Daoy (cell line): ENCODE data around the gene GRAP2. TPM values are rescaled to one million over a fixed set of nuclear protein-coding genes. Genes with fewer than 3 reads are reported as not detected.
"Not testable (repeated sequence)": the region's sequence is repeated elsewhere in the genome, so short reads cannot be mapped to it uniquely, and the experiment has no call there.

Experiments
- DNase-seq: peaks from one replicate; pipeline ENCODE4 v3.0.0-alpha.2; 2015; ENCODE audit warnings: low read depth
- total RNA-seq: library from RNA; depleted of rRNA; stranded (reverse); fragments of >200 nt; shearing (Covaris generic); gene quantifications from 2 replicates; pipeline ENCODE4 v1.2.3, GENCODE V29; 2014; rRNA removed

The GRAP2 gene
- total RNA-seq, result 0.11 TPM in 1 of 2 replicates, not detected in the other

DNA sequence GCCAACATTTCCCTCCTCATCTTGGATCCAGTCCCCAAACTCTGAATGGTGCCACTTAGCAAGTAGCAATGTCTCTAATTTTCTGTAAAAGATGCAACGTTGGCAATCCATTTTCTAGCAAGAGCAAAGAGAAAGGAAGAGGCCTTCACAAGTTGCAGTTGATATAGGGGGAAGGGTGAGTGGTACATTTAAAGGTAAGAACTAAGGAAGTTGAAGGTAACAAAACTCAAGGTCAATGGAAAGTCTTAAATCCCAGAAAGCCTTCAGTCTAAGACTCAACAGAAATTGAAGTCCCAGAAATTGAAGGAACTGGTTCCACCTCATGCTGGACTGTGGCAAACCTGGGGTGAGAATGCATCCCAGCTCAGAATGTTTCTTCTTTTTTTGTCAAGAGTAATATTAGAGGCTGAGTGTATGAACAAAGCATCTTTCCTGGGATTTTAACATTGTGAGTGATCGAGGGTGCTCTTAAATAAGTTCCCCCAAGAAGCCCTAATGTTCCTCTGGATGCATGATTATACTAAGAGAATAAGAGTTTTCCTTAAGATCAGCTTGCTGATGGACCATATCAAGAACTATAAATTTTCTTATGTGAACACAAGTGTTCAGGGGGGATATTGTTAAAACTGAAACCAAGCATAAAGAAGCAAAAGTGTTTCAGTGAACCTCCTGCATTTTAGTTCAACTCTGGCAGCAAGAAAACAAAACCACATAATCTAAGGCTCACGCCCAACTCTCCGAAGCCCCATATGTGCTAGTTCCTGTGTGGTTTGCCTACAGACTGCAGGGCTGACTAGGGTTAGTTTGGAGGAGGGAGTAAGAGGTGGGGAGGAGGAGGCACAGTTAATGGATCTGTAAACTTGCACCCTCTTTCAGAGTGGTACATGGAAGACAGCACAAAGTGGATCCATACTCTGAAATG is at the start of gene GRAP2:
Gene GRAP2 (plus strand): TSS at position 779 of the 922 bp plus-strand sequence. CDS start 46,023 bp downstream, outside the sequence.
- DNase-seq, result no peak

- DNase-seq, result no peak
Measured at GRCh38 chr22:39851606-39852315, 49.1 kb upstream of the GRAP2 start.

GRCh38 chr22:39852799-39853198 is 48.1 kb upstream of the GRAP2 start:
- no peak for DNase-seq

DNA sequence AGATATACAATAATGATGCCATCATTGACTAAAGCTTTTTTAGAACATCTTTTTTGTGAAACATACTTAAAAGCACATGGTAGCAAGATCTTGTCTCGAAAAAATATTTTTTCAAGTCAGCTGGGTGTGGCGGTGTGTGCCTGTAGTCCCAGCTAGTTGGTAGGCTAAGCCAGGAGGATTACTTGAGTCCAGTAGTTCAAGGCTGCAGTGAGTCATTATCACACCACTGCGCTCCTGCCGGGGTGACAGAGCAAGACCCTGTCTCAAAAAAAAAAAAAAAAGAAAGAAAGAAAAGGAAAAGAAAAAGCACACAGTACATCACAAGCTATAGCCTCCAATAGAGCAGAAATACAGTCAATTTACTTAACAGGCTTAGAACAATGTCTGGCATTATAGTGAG is 44.3 kb upstream of the GRAP2 start:
- peak; percentile 5 for DNase-seq

DNA sequence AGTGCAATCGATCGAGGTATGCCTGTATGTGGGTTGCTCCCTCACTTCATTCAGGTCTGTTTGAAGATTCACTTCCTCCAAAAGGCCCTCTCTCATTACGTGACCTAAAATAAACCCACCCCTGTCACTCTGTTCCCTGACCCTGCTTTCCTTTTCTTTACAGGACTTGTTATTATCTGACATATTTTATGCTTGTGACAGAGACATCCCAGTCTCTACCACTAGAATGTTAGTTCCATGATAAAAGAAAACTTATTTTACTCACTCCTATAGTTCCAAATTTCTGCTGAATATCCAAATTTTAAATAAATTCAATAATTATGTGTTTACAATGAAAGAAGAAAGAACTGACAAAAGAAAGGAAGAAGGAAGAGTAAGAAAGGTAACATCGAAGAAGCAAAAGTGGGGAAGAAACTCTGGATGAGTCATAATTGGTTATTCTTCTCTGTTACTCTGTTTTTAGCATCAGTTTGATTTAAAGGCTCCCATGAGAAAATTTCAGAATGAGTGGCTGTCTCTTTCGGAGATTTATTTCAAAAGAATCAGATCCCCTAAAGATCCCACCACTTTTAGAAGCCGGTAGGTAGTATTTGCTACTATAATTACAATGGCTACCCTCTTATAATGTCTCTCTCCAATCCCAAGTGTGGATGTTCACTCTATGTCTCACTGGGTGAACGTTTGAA is 40.8 kb upstream of the GRAP2 start:
- DNase-seq, result no peak

GRCh38 chr22:39868741-39869140 is 32.1 kb upstream of the GRAP2 start:
- no peak for DNase-seq

DNA sequence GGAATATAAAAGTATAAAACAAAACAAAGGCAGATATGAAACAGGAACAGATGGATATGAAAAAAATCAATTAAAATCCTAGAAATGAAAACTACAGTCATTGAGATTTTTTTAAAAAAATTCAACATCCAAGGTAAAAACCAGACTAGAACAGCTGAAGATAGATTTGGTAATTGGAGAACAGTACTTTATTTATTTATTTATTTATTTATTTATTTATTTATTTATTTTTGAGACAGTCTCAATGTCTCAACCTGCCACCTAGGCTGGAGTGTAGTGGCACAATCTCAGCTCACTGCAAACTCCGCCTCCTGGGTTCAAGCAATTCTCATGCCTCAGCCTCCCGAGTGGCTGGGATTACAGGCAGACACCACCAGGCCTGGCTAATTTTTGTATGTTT is 31.1 kb upstream of the GRAP2 start:
- not testable (repeated sequence) for DNase-seq

GRCh38 chr22:39871008-39871798 is 29.7 kb upstream of the GRAP2 start:
- DNase-seq, result no peak

GRCh38 chr22:39872548-39872947 is 28.3 kb upstream of the GRAP2 start:
- no peak for DNase-seq

DNA sequence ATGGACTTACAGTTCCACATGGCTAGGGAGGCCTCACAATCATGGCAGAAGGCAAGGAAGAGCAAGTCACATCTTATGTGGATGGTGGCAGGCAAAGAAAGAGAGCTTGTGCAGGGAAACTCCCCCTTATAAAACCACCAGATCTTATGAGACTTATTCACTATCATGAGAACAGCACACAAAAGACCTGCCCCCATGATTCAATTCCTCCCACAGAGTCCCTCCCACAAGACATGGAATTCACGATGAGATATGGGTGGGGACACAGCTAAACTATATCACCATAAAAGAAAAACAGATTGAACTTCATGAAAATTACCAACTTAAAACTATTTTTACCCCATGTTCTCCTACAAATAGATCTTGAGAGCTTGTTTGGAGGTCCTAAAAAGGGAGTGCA is 26.9 kb upstream of the GRAP2 start:
- no peak for DNase-seq

GRCh38 chr22:39875176-39875885 is 25.6 kb upstream of the GRAP2 start:
- DNase-seq, result not testable (repeated sequence)

DNA sequence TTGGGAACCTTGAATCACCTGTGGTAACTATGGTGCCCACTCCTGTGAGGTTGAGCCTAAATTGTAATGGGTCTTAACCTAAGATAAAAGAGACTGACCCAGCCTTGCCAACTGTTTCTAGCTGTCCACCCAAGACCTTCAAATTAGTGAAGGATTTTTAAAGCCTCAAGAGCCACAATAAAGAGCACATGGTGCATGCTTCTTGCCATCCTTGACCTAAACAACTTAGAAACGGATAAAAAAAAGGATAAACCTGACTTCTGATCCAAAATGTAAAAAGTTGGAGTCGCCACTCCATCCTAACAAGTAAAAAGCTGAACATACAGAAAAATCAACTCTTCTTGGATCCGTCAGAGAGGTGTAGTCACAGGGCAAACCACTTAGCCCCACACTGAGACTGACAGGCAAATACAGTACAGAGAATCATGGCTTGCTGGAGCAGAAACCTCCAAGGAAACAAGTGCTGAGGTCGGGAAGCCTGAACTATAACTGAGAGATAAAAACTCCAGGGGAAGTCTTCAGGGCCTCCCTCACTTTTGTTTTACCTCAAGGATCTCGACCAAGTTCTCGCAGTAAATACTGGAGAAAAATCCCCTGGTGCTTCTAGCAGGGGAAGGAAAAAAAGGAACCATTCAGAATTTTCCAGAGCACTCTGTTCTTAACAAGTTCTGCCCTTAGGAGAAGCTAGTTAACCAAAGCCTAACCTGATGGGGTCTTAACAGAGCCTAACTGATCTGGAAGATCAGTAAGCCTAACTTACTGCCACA is 23.6 kb upstream of the GRAP2 start:
- no peak for DNase-seq

GRCh38 chr22:39880722-39881121 is 20.2 kb upstream of the GRAP2 start:
- no peak for DNase-seq

GRCh38 chr22:39883057-39883456 is 17.8 kb upstream of the GRAP2 start:
- no peak for DNase-seq

- not testable (repeated sequence) for DNase-seq
Measured at GRCh38 chr22:39889924-39890323, 11.0 kb upstream of the GRAP2 start.

DNA sequence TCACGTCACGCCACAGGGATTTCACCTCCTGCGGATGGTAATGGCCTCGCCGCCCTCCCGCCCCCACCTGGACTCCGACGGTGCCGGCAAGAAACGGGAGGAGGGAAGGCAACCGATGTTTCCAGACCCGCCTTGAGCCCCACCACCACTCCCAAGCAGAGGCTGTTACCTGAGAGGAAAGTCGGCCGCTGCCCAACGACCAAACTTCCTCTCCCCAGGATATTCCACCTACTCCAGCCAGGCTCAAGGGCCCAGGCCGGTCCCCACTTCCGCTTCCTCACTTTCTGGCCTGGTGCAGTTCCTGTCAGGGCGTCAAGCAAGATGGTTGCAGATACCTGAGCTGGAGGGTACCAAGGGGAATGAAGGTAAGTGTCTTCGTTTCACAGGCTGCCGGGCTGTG is 7.4 kb upstream of the GRAP2 start, which contains the start of gene ENTHD1:
Gene ENTHD1 (minus strand): TSS at position 235 of the 400 bp plus-strand sequence. CDS start 6,012 bp downstream, outside the sequence.
- no peak for DNase-seq

DNA sequence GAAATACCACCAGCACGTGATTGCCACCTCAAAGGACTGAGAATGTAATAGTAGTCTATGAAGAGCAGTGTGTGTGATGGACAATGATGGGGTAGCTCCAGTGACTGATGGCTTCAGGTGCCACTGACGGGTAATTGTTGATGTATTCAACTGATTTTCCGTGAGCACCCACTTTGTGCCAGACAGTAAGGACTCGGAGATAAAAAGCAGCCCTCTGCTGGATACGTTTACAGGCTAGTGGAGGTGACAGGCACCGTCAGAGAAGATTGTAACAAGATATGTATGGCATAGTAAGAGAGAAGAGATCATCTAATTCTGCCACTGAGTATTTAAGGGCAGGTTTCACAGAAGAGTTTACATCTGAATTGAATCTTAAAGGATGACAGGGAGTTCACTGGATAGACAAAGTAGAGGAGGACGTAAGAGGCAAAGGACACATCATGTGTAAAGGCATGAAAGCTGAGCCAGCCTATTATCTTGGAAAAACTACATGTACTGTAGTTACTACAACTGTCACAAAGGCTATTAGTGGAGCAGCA is 6.3 kb upstream of the GRAP2 start:
- no peak for DNase-seq

GRCh38 chr22:39895682-39896081 is 5.2 kb upstream of the GRAP2 start:
- DNase-seq, result no peak

- DNase-seq, result no peak
Measured at GRCh38 chr22:39896313-39896996, 4.4 kb upstream of the GRAP2 start.
